HG02623 (cell line): ENCODE results near the gene NOS1AP.

Experiments used
- ATAC-seq: cut with Tn5 transposase; IDR thresholded peaks from one replicate; pipeline ENCODE4 v1.9.1; 2021; ENCODE audit warnings: moderate library complexity; ENCODE audit not compliant: unreplicated experiment

NOS1AP gene

DNA sequence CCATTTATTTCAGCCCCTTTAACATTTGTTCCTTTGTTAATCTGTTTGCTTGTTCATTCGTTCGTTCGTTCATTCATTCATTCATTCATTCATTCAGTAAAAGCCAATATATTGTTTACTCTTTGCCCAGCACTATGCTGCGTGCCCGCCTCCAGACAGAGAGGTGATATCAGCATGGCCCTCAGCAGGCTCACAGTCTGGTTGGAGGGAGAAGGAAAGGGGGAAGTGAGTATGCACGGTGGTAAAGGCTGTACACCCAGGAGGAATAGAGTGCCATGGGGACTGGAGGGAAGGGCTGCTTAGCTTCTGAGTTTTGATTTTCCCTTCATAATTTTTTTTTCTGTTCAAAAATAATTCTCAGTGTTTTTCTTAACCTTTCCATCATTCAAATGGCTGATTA, 144.7 kb downstream of the NOS1AP start:
- no peak for ATAC-seq

DNA sequence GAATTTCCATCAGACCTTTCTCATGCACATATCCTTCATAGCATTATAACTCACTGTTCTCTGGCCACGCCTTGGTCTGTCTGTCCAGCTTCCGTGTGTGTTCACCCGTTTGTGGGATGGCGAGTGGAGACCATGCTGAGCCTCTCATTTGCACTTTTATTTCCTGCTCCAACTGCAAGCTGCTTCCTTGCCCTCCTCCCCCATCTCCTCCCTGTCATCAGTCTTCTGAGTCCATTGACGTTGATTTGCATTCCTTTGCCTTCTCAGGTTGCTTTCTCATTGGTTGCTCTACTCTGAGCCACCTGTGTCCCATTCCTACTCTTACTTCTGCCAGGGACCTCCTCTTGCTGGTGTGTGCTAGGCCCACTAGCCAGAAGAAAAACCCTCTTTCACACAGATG, 146.4 kb downstream of the NOS1AP start:
- no peak for ATAC-seq

DNA sequence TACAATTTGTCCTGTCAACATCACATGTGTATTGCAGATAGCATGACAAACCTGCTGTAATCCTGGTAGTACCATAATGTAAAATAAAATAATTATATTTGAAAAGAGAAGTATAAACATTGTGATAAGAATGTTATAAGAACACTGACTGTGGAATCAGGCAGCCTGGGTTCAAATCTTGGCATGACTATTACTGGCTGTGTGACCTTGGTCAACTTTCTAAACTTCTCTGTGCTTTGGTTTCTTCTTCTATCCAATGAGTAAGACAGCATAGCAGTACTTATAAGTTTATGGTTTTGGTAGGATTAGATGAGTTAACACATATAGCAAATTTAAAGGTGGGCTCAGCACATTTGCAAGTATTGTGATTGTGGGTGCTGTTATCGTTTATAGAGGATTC, 147.1 kb downstream of the NOS1AP start:
- ATAC-seq, result no peak

DNA sequence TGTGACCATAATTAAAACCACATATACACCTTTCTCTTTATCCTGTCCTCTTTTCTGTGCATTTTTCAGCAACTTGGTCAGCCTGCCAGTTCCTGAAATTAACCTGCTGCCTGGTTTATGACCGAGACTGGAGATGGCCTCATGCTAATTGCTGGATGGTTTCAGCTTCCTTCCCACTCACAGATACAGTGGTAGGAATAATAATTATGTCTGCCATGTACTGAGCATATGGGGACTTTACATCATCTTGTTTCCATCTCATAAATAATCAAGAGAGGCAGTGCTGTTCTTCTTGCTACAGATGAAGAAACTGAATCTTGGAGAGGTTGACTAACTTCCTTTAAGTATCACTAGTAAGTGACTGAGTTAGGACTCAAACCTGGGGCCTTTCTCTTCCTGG, 148.2 kb downstream of the NOS1AP start:
- no peak for ATAC-seq

DNA sequence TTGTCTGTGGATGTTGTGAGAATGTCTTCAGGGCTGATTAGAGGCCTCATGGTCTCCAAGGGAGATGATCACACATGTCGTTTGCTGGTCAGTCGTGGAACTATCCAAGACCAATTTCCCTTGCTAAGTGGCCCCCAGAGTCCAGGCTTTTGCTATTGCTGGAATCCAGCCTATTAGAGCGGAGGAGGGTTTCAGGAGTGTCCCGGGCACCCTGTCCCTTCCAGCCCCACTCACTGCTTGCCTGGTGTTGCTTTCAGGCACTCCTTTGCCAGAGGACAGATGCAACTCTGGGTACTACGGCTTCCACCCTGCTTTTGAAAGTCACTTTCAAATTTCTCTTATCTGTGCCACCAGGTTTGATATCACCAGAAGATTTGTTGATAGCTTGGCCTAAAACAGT, 149.1 kb downstream of the NOS1AP start:
- ATAC-seq, result no peak

DNA sequence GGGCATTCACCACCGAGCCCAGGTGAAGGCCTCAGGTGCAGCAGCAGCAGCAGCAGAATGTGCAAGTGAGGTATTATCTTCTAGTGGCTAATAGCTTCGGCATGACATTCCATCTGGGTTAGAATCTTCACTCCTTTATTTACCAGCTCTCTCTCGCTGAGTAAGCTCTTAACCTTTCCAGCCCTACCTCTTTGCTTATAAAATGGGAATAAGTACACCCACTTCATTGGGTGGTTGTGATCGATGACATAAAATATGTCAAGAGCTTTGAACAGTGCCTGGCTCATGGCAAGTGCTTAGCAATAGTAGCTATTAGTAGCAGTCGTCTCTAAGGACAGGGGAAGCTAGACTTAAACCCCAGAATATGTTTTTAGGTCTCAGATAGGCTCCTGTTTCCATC, 149.5 kb downstream of the NOS1AP start:
- ATAC-seq, result no peak

DNA sequence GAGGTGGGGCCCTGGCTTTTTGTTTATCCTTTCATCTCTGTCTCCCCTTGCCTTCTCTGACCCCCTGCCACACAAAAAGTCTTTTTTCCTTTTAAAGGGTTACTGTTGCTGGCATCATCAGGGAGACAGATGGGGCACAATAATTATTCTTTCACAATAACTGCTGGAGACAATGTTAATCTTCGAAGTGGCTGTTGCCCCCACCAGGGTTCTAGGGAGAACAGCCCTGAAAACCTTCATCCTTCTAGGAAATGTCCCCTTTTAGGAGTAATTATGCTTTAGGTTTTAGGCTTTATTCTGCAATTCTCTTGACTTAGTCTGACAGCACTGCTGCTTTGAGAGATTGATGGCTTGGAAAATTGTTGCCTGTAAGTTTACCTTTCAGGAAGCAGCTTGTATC, 150.0 kb downstream of the NOS1AP start:
- ATAC-seq, result no peak

DNA sequence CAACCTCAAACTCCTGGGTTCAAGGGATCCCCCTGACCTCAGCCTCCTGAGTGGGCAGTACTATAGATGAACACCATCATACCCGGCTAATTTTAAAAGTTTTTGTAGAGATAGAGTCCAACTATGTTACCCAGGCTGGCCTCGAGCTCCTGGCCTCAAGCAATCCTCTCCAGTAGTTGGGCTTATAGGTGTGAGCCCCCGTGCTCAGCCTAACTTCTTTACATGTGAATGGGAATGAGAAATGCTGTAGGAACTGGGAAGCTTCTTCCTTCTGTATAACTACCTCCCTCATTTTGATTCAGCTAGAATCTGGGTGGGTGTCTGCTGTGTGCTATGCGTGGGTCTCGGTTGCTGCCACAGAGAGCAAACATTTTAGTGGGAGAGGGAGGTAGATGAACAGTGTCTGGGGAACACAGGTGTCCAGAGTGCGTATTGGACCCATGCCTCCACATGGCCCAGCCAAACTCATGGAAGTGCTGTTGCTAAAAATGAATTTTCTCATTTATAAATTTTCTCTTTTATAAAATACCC, 150.6 kb downstream of the NOS1AP start:
- ATAC-seq, result no peak

DNA sequence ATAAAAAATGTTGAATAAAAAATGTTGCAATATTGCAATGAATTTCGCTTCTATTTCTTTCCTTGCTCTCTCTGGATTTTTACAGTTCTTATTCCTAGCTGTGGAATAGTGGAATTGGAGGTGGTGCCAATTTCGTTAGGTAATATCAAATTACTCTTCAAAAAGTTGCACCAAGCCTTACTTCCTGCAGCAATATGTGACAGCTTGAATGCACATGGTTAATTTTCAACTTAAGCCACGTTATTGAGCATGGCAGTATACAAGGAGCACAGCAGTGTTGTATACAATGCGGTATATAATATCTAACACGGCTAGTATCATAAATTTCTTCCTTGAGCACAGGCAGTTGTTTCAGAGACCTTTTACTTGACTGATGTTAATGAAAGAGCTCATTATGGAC, 152.5 kb downstream of the NOS1AP start:
- no peak for ATAC-seq

DNA sequence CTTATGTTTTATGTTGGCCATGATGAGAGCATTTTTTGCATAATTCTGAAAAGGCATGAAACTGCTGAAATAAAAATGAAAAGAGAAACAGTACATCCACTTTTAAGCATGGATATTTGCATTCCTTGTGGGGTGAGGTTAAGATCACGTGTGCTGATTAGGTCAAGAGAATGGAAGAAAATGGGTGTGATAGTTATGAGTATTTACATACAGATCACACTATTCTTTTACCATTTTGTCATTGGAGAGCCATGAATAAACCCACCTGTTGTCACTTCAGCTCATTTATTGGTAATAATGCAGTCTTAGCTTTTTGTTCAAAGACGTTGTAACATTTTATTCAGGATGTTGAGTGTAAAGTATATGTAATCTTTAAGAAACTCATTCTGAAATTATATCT, 153.2 kb downstream of the NOS1AP start:
- ATAC-seq, result no peak

DNA sequence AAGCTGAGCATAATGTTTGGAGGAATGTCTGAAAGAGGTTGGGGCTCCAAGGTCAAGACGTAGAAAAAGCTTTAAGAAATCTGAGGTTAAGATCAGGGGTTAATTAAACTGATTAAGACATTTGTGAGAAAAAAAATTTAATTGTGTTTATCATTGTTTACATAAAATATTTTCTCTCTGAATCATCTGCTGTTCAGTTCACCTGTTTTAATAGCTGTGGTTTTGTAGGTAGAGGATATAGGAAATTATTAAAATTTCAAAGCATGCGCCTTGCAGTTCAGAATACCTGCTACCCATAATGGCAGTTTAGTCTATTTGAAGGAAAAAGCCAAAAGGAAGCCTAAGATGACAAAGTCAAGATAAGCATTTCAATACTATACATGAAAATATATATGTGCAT, 154.0 kb downstream of the NOS1AP start:
- ATAC-seq, result no peak

DNA sequence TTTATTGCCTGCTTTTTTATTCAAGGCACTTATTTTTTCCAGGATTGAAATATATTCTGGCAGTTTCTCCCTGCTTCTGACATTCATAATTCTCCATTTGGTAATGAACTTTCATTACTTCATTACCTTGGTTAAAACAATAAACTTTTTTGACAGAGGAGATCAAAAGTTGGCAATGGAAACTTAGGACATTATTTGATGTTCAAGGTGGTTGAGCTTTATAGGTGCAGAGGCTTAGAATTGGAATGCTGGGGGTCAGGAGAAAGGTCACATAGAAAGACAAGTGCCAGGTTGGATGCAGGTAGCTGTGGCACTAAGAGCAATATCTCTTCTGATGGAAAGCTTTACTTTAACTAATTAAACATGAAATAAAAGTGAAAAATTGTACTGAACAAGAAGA, 154.8 kb downstream of the NOS1AP start:
- no peak for ATAC-seq

DNA sequence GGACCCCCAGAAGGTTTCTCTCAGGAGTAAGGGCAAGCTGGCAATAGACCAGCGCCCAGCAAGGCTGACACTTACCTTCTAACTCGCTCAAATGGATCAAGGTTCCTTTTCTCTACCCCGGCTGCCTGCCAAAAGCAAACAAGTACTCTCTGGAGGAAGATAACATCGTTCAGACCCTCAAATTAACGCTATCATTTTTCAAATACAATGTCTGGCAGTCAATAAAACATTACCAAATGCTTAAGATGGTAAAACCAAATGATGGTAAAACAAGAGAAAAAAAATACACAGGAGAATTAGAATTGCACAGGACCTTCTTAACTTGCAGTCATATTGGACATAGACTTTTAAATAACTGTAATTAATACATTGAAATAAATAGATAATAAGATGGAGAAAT, 159.1 kb downstream of the NOS1AP start:
- no peak for ATAC-seq

DNA sequence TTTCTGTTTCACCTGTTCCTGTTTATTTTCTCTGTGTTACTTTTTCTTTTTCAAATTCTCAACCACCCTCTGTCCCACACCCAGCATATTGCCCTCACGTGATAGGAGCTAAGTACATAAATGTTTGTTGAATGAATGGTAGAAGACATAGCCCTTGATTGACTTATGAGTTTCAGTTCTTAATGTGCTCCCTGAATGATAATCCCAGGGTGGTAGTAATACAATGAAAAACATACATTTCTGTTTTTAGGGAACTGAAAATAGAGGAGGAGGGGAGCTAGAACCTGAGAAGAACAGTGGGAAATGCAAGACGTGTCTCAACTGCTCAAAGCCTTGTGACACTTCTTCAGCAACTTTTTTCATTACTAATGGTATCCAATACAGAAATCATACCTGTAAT, 160.1 kb downstream of the NOS1AP start:
- no peak for ATAC-seq

DNA sequence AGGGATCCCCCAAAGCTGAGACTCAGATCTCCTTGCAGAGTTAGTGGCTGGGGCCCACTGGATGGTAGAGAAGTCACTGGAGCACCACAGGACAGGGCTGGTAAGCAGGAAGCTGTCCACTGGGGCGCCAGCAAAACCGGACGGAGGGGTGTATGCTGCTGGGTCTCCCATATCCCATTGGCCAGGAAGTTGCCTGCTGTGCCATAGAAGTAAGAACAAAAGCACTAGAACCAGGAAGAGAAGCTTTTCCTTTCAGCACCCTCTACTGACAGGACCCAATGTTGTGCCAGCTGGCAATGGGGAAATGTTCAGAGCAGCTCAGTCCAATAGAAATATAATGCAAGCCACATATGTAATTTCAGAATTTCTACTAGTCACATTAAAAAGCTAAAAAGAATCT, 160.6 kb downstream of the NOS1AP start:
- ATAC-seq, result no peak

DNA sequence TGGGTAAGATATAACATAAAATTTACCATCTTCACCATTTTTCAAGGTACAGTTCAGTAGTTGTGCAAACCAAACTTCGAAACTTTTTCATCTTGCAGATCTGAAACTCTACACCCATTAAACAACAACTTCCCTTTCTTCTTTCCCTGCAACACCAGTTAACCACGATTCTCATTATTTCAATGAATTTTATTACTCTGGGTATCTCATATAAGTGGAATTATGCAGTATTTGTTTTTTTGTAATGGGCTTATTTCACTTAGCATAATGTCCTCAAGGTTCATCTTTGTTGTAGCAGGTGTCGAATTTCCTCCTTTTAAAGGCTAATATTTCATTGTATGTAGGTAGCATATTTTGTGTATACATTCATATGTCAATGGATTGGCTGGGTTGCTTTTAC, 161.0 kb downstream of the NOS1AP start:
- ATAC-seq, result no peak

DNA sequence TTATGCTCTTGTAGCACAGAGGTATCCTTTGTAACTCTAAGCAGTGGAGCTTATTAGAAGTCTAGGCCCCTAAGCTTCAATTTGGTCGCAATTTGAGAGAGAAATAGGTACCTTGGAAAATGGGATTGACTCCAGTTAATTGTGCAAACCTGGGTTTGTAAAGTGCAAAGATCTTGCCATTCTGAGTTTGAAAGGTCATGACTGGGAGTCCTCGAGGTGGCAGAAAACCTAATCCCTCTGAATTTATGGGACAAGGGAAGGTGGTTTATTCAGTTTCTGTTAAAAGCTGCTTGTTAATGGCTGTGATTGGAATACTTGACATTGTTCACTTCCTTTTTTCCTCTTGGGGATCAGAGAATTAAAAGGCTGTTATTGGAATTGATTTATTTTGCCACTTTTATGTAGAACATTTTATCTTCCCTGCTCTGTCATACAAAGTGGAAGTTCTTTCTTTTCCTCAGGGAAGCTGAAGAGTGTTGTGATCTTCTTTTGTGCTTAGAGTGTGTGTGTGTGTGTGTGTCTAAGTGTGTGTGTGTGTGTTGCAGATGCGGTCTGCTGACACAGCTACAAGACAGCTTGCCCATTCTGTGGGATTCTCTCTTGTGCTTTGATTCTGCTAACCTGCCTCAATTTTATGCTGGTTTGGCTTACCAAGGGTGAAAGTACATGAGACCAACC, 162.7 kb downstream of the NOS1AP start:
- no peak for ATAC-seq

DNA sequence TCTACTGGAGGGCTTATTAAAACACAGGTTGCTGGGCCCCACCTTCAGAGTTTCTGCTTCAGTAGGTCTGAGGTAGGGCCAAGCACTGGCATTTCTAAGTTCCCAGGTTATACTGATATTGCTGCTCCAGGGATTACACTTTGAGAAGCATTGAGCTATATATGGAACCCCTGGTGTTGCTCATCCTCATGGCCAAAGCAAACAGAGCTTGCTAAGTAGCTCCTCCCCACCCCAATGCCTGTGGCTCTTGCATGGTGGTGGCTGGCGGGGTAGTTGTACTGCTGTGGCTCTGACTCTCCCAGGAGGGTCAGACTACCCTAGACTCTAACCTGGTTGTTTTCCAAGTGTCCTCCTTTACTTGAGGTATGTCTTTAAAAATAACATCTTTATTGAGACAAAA, 163.6 kb downstream of the NOS1AP start:
- ATAC-seq, result no peak

DNA sequence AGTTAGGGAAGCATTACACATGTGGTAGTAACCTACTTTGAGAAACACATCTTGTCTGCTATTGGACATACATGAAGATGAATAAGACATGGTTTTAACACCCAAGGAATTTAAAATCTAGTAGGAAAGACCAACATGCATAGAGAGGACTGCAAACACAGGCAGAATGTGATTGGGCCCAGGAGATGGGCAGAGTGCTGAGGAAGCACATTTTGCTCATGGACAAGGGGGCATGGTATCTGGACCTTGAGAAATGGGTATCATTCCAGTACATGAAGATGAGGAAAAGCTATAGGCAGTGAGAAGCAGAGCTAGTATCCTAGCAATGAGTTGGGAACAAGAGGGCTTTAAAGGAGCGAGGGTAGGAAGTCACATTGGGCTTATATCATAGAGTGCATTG, 164.4 kb downstream of the NOS1AP start:
- no peak for ATAC-seq

DNA sequence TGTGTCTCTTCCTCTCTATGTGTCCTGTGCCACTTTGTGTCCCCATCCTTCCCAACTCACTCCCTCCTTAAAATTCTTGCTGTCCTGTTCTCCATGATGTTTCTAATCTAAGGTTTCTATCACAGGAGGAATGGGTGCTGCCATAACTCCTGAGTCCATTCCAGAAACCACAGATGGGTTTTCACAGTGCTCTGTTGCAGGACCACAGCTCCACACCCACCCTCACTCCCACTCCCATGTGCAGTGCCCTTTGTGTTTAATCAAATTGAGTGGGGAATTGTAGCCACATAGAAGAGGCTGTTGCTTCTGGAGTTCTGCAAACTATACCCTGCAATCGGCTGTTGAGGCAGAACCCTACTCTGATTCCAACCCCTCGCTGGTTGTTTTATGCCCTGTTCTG, 165.1 kb downstream of the NOS1AP start:
- ATAC-seq, result no peak

DNA sequence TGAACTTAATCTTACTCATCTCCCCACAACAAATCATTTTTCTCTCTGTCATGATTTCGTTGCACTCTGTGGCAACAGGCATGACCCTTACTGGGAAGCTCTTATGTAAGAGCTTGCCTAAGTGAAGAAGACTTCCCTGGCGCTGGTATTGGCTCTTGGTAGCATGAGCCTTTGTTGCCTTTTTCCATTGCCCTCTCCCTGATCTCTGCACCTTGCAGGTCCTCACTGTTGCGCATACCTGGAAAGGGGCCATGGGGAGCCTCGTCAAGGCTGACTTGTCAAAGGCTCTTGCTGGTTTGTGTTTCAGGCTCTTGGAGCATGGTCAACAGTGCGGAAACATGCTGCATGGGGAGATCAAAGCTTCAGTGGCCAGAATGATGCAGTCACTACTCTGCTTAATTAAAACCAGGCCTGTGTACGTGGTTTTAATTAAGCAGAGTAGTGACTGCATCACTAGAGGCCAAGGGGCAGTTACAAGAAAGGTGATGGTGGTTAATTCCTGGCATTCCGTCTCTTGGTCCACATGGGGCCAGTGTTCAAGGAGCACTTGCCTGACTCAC, 165.8 kb downstream of the NOS1AP start:
- ATAC-seq, result no peak

DNA sequence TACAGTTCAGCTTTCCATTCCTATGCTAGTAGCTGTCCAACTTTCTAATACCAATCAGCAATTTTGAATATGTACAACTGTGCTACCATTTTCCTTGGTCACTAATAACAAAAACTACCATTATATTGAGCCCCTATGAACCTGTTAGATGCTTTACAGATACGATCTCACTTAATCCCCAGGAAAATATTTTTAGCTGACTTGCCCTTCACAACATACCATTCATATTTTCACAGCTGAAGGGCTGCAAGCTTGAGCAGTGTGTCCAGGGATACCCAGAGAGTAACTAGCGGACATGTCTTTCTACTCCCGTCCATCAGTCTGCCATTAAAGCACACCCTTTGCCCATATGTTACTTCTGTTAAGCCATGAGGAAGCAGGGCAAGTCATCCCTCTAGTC, 166.7 kb downstream of the NOS1AP start:
- no peak for ATAC-seq

DNA sequence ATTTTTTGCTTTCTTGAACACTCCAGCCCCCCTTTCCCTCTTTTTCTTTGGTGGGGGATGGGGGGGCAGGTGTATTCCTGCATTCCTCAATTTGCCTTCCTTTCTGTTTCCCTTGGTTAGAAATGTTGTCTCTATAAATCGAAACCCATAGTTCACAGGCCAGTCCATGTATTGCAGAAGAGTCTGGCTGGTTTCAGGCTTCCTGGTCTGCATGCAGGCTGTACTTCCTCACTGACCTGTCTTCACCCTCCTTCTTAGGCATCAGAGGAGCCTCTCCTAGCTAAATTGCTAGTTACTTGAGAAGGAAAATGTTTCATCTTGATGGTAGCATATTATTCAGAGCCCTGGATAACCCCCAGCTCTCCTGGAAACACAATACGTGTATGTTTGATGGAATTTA, 167.1 kb downstream of the NOS1AP start:
- no peak for ATAC-seq
